HCT116 (cell line): ENCODE measurements around the gene TNFAIP3. TPM values are rescaled to one million over a fixed set of nuclear protein-coding genes. Genes with fewer than 3 reads are reported as not detected.

ENCODE experiments used
- ATAC-seq: fragments of 200-7000 bp; cut with Tn5 transposase; 2 replicates; pipeline ENCODE4 v1.9.1; 2020; ENCODE audit warnings: mild to moderate bottlenecking, moderate library complexity
- BruUV-seq: library from RNA; stranded (reverse); fragments of 400-500 nt; replicated peaks from 2 replicates; lab custom pipeline; 2021; lab: Mats Ljungman, UMichigan
- CTCF ChIA-PET: fragments of 300-600 bp; sonication (Branson Sonifier 250); formaldehyde crosslinking; loops from one replicate; lab custom pipeline; 2021; ENCODE audit warnings: antibody characterized with exemption; lab: Charles Lee
- POLR2A ChIA-PET: fragments of 300-600, 350-600 bp; sonication (Branson Sonifier 250); formaldehyde crosslinking; loops from one replicate; lab custom pipeline; 2021; ENCODE audit warnings: antibody characterized with exemption; lab: Charles Lee
- RAD21 ChIA-PET, 2 experiments: fragments of 300-600 bp; sonication (Branson Sonifier 250); formaldehyde crosslinking; loops; one replicate each; lab custom pipeline; 2023; ENCODE audit warnings: low total read pairs in 2 of 2; ENCODE audit not compliant: uncharacterized antibody in 2 of 2, unreplicated experiment in 2 of 2, low non-redundant PET in 1 of 2; lab: Charles Lee
- DNase-seq: peaks from one replicate; pipeline ENCODE4 v3.0.0-alpha.2; 2010; ENCODE audit warnings: low read depth, low spot score
- H2AFZ ChIP-seq: fragments of 200-600 bp; shearing (Covaris generic), sonication (generic); 2 replicates; pipeline ENCODE4 v1.6.1; 2017; ENCODE audit warnings: low read depth, mixed run types, mixed read lengths, antibody characterized with exemption, low read length; ENCODE audit not compliant: poor library complexity, severe bottlenecking
- H3K27ac ChIP-seq: 2 replicates; pipeline ENCODE4 v1.5.1; 2012; ENCODE audit warnings: low read depth, low read length
- H3K27me3 ChIP-seq: fragments of 200-600 bp; sonication (generic); 2 replicates; pipeline ENCODE4 v1.6.1; 2016; ENCODE audit warnings: mixed run types, low read length, mixed read lengths; ENCODE audit not compliant: insufficient read depth
- H3K36me3 ChIP-seq, 2 experiments: fragments of 200-500 bp in 1 of 2; fragments of 200-600 bp in 1 of 2; sonication (Bioruptor generic) in 1 of 2; sonication (generic) in 1 of 2; 2 replicates each; pipeline versions ENCODE4 v1.5.1 to v1.6.1; 2014 to 2016; ENCODE audit warnings: low read length in 2 of 2, inconsistent platforms in 1 of 2, mixed read lengths in 1 of 2, mixed run types in 1 of 2; ENCODE audit not compliant: insufficient read depth in 2 of 2, control insufficient read depth in 1 of 2
- H3K4me1 ChIP-seq, 2 experiments: fragments of 200-600 bp in 1 of 2; sonication (generic) in 1 of 2; 2 replicates each; pipeline versions ENCODE4 v1.5.1 to v1.6.1; 2012 to 2017; ENCODE audit warnings: low read length in 2 of 2, inconsistent platforms in 1 of 2, mild to moderate bottlenecking in 1 of 2, mixed read lengths in 1 of 2, mixed run types in 1 of 2, moderate library complexity in 1 of 2; ENCODE audit not compliant: insufficient read depth in 2 of 2, control insufficient read depth in 1 of 2
- H3K4me2 ChIP-seq: fragments of 200-600 bp; sonication (generic); 2 replicates; pipeline ENCODE4 v1.6.1; 2017; ENCODE audit warnings: mixed run types, low read length, mixed read lengths
- H3K4me3 ChIP-seq, 2 experiments: fragments of 200-600 bp in 1 of 2; sonication (generic) in 1 of 2; replicated peaks in 1 of 2; 2 replicates each; pipeline ENCODE4 v1.5.1; 2011 to 2016; ENCODE audit warnings: low read length in 2 of 2, control low read depth in 1 of 2, low read depth in 1 of 2, mild to moderate bottlenecking in 1 of 2, mixed read lengths in 1 of 2, mixed run types in 1 of 2
- H3K79me2 ChIP-seq: fragments of 200-600 bp; sonication (generic); 2 replicates; pipeline ENCODE4 v1.6.1; 2017; ENCODE audit warnings: mild to moderate bottlenecking, mixed run types, low read length, moderate library complexity, mixed read lengths; ENCODE audit not compliant: insufficient read depth
- H3K9ac ChIP-seq: fragments of 200-600 bp; sonication (generic); 2 replicates; pipeline ENCODE4 v1.6.1; 2016; ENCODE audit warnings: low read length, mixed read lengths
- H3K9me2 ChIP-seq: fragments of 200-600 bp; sonication (generic), shearing (Covaris generic); 2 replicates; pipeline ENCODE4 v1.6.1; 2017; ENCODE audit warnings: mixed run types, mild to moderate bottlenecking, moderate library complexity; ENCODE audit not compliant: insufficient read depth
- H3K9me3 ChIP-seq, 2 experiments: fragments of 200-500 bp in 1 of 2; fragments of 200-600 bp in 1 of 2; sonication (Bioruptor generic) in 1 of 2; sonication (generic) in 1 of 2; 2 replicates each; pipeline ENCODE4 v1.6.1; 2014 to 2017; ENCODE audit warnings: low read length in 2 of 2, mixed read lengths in 2 of 2, inconsistent platforms in 1 of 2, low read depth in 1 of 2, mild to moderate bottlenecking in 1 of 2, mixed run types in 1 of 2, moderate library complexity in 1 of 2; ENCODE audit not compliant: control insufficient read depth in 1 of 2, insufficient read depth in 1 of 2
- H4K20me1 ChIP-seq: fragments of 200-600 bp; sonication (generic), shearing (Covaris generic); 2 replicates; pipeline ENCODE4 v1.6.1; 2017; ENCODE audit warnings: mixed run types, mild to moderate bottlenecking, moderate library complexity; ENCODE audit not compliant: insufficient read depth
- CBX3 ChIP-seq: IDR thresholded peaks from 2 replicates; pipeline ENCODE4 v1.6.1; 2012; ENCODE audit warnings: low read depth
- CEBPB ChIP-seq: IDR thresholded peaks from 2 replicates; pipeline ENCODE4 v1.6.1; 2012; ENCODE audit warnings: low read depth
- ELF1 ChIP-seq: IDR thresholded peaks from 2 replicates; pipeline ENCODE4 v1.6.1; 2012; ENCODE audit warnings: low read depth, borderline replicate concordance
- FOSL1 ChIP-seq: IDR thresholded peaks from 2 replicates; pipeline ENCODE4 v1.6.1; 2012; ENCODE audit warnings: low read depth
- POLR2A ChIP-seq: IDR thresholded peaks from 2 replicates; pipeline ENCODE4 v1.7.0; 2011; ENCODE audit warnings: borderline replicate concordance; ENCODE audit not compliant: insufficient read depth, insufficient read length; ENCODE audit errors: extremely low read depth
- POLR2AphosphoS5 ChIP-seq: IDR thresholded peaks from 2 replicates; pipeline ENCODE4 v1.6.1; 2011; ENCODE audit warnings: mild to moderate bottlenecking, low read depth, low read length, moderate library complexity
- RAD21 ChIP-seq: IDR thresholded peaks from 2 replicates; pipeline ENCODE4 v1.6.1; 2012; ENCODE audit warnings: low read depth, mild to moderate bottlenecking
- SIN3A ChIP-seq: IDR thresholded peaks from 2 replicates; pipeline ENCODE4 v1.6.1; 2012; ENCODE audit warnings: low read depth
- SP1 ChIP-seq: IDR thresholded peaks from 2 replicates; pipeline ENCODE4 v1.6.1; 2012; ENCODE audit warnings: low read depth
- SRF ChIP-seq: IDR thresholded peaks from 2 replicates; pipeline ENCODE4 v1.6.1; 2012; ENCODE audit warnings: low read depth
- TCF7L2 ChIP-seq: IDR thresholded peaks from 2 replicates; pipeline ENCODE4 v1.7.0; 2011; ENCODE audit warnings: borderline replicate concordance, inconsistent platforms; ENCODE audit not compliant: insufficient read depth, insufficient read length; ENCODE audit errors: extremely low read depth
- YY1 ChIP-seq: IDR thresholded peaks from 2 replicates; pipeline ENCODE4 v1.6.1; 2011; ENCODE audit warnings: low read length, low read depth, moderate library complexity, mild to moderate bottlenecking; ENCODE audit not compliant: insufficient replicate concordance; ENCODE audit errors: extremely low read depth
- intact Hi-C: fragments of 100-400 bp; cut with micrococcal nuclease; formaldehyde crosslinking; loops from 2 replicates; pipeline ENCODE4 v1.10.0; 2022
- total RNA-seq: library from RNA; stranded (reverse); gene quantifications from one replicate; pipeline ENCODE4 v1.2.1, GENCODE V29; 2021; ENCODE audit not compliant: unreplicated experiment
- TF ChIP-seq, protein P1 (sequence below): IDR thresholded peaks from 2 replicates; pipeline ENCODE4 v1.6.1; 2012; ENCODE audit warnings: low read depth
- TF ChIP-seq, protein P2 (sequence below): IDR thresholded peaks from 2 replicates; pipeline ENCODE4 v1.6.1; 2012
- TF ChIP-seq, protein P3 (sequence below), 3 experiments: fragments of 200-600 bp in 1 of 3; sonication (generic) in 1 of 3; IDR thresholded peaks in 2 of 3; conservative IDR thresholded peaks in 1 of 3; 2 replicates each; pipeline ENCODE4 v1.5.1; 2012 to 2017; ENCODE audit warnings: low read depth in 2 of 3, low read length in 2 of 3, antibody characterized with exemption in 1 of 3, borderline replicate concordance in 1 of 3, control low read depth in 1 of 3, mild to moderate bottlenecking in 1 of 3, mixed read lengths in 1 of 3, mixed run types in 1 of 3, moderate library complexity in 1 of 3; ENCODE audit not compliant: insufficient read depth in 1 of 3

The TNFAIP3 gene
- total RNA-seq, 1 experiment from 2014 or later = 4.4 TPM

DNA sequence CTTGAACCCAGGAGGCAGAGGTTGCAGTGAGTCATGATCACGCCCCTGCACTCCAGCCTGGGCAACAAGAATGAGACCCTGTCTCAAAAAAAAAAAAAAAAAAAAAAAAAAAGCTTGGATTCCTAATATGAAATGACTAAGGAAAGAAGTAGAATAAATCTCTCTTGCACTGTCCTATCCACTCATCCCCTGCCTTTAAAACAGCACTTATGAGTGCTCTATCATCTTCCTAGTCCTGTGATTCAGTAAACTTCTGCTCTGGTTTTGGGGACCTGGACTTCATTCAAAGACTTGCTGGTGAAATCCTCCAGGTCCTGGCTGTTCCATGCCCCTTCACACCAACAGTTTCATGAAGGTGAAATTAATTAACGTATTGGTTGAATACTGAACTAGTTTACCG lies 29.6 kb downstream of the TNFAIP3 start:
- H3K4me1 ChIP-seq = peaks cover 0 to 22% of the 10 kb centered on the region in 2 experiments; a peak in 1 of 4 replicates
- RAD21 ChIA-PET = no interaction called here
- CTCF ChIA-PET = no interaction called here
- no peaks in the 10 kb centered on the region for H3K9me2 ChIP-seq
- no peak overlapping the region for H2AFZ ChIP-seq
- POLR2A ChIA-PET = no interaction called here
- H4K20me1 ChIP-seq = no peaks in the 10 kb centered on the region
- H3K9me3 ChIP-seq = no peaks in the 10 kb centered on the region
- ATAC-seq = no peak
- BruUV-seq = no TSS peak
- no peaks in the 10 kb centered on the region for H3K79me2 ChIP-seq
- no peak for TF ChIP-seq SIN3A
- TF ChIP-seq SP1 = no peak
- TF ChIP-seq SRF = no peak
- TF ChIP-seq TCF7L2 = no peak
- TF ChIP-seq RAD21 = no peak
- TF ChIP-seq, protein P1, sequence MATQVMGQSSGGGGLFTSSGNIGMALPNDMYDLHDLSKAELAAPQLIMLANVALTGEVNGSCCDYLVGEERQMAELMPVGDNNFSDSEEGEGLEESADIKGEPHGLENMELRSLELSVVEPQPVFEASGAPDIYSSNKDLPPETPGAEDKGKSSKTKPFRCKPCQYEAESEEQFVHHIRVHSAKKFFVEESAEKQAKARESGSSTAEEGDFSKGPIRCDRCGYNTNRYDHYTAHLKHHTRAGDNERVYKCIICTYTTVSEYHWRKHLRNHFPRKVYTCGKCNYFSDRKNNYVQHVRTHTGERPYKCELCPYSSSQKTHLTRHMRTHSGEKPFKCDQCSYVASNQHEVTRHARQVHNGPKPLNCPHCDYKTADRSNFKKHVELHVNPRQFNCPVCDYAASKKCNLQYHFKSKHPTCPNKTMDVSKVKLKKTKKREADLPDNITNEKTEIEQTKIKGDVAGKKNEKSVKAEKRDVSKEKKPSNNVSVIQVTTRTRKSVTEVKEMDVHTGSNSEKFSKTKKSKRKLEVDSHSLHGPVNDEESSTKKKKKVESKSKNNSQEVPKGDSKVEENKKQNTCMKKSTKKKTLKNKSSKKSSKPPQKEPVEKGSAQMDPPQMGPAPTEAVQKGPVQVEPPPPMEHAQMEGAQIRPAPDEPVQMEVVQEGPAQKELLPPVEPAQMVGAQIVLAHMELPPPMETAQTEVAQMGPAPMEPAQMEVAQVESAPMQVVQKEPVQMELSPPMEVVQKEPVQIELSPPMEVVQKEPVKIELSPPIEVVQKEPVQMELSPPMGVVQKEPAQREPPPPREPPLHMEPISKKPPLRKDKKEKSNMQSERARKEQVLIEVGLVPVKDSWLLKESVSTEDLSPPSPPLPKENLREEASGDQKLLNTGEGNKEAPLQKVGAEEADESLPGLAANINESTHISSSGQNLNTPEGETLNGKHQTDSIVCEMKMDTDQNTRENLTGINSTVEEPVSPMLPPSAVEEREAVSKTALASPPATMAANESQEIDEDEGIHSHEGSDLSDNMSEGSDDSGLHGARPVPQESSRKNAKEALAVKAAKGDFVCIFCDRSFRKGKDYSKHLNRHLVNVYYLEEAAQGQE = no peak
- TF ChIP-seq, protein P2, sequence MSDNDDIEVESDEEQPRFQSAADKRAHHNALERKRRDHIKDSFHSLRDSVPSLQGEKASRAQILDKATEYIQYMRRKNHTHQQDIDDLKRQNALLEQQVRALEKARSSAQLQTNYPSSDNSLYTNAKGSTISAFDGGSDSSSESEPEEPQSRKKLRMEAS = no peak
- TF ChIP-seq ELF1 = no peak
- TF ChIP-seq YY1 = no peak
- no peak for TF ChIP-seq CBX3
- TF ChIP-seq, protein P3, sequence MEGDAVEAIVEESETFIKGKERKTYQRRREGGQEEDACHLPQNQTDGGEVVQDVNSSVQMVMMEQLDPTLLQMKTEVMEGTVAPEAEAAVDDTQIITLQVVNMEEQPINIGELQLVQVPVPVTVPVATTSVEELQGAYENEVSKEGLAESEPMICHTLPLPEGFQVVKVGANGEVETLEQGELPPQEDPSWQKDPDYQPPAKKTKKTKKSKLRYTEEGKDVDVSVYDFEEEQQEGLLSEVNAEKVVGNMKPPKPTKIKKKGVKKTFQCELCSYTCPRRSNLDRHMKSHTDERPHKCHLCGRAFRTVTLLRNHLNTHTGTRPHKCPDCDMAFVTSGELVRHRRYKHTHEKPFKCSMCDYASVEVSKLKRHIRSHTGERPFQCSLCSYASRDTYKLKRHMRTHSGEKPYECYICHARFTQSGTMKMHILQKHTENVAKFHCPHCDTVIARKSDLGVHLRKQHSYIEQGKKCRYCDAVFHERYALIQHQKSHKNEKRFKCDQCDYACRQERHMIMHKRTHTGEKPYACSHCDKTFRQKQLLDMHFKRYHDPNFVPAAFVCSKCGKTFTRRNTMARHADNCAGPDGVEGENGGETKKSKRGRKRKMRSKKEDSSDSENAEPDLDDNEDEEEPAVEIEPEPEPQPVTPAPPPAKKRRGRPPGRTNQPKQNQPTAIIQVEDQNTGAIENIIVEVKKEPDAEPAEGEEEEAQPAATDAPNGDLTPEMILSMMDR (IDR thresholded peaks at IDR 0.05 in 2 of 3, conservative IDR thresholded peaks at IDR 0.05 in 1 of 3; ENCODE audit: borderline replicate concordance in 1 of 3, insufficient read depth in 1 of 3, low read depth in 2 of 3, low read length in 2 of 3) = no peak
- no peak for TF ChIP-seq POLR2AphosphoS5
- TF ChIP-seq POLR2A = no peak
- TF ChIP-seq CEBPB = no peak
- TF ChIP-seq FOSL1 = no peak
- intact Hi-C loops = no loop called here
- H3K27me3 ChIP-seq = no peaks in the 10 kb centered on the region
- H3K4me2 ChIP-seq = no peak overlapping the region
- H3K9ac ChIP-seq = no peak overlapping the region
- no peaks in the 10 kb centered on the region for H3K36me3 ChIP-seq
- H3K27ac ChIP-seq = no peak overlapping the region
- no peak overlapping the region for H3K4me3 ChIP-seq
- no peak for DNase-seq
